ENCODE results near the gene CDH22.

GRCh38 chr20:46307999-46308257 is 370 bp downstream of the CDH22 start:
- TF ChIP-seq POLR2A (IDR thresholded peaks at IDR 0.05): no peak
- TF ChIP-seq POLR2AphosphoS5 (IDR thresholded peaks at IDR 0.05): no peak
- TF ChIP-seq, protein P1, sequence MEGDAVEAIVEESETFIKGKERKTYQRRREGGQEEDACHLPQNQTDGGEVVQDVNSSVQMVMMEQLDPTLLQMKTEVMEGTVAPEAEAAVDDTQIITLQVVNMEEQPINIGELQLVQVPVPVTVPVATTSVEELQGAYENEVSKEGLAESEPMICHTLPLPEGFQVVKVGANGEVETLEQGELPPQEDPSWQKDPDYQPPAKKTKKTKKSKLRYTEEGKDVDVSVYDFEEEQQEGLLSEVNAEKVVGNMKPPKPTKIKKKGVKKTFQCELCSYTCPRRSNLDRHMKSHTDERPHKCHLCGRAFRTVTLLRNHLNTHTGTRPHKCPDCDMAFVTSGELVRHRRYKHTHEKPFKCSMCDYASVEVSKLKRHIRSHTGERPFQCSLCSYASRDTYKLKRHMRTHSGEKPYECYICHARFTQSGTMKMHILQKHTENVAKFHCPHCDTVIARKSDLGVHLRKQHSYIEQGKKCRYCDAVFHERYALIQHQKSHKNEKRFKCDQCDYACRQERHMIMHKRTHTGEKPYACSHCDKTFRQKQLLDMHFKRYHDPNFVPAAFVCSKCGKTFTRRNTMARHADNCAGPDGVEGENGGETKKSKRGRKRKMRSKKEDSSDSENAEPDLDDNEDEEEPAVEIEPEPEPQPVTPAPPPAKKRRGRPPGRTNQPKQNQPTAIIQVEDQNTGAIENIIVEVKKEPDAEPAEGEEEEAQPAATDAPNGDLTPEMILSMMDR (IDR thresholded peaks at IDR 0.05): no peak
